Effector memory CD8-positive, alpha-beta T cell (primary cell): ENCODE data around the gene ST3GAL5.
A peak's percentile ranks its signal among the peaks of the same experiment; 100 is the strongest.

Experiments used
- ATAC-seq: fragments of 150-1000 bp; cut with Tn5 transposase; replicated peaks from 2 replicates; pipeline ENCODE4 v1.10.0; 2021; ENCODE audit warnings: mild to moderate bottlenecking, moderate library complexity
- DNase-seq, 3 experiments: peaks; one replicate each; pipeline ENCODE4 v3.0.0; 2021
- H3K27ac Mint-ChIP-seq, 2 donors: one replicate each; pipeline ENCODE4 v1.8.0; 2022; ENCODE audit warnings: mild to moderate bottlenecking in 2 of 2, mixed read lengths in 2 of 2, moderate library complexity in 2 of 2
- H3K27me3 Mint-ChIP-seq, 2 donors: one replicate each; pipeline ENCODE4 v1.8.0; 2022; ENCODE audit warnings: mixed read lengths in 2 of 2
- H3K36me3 Mint-ChIP-seq: one replicate; pipeline ENCODE4 v1.8.0; 2022; ENCODE audit warnings: mild to moderate bottlenecking, moderate library complexity, mixed read lengths; ENCODE audit not compliant: insufficient read depth
- H3K4me1 Mint-ChIP-seq, 2 donors: one replicate each; pipeline ENCODE4 v1.8.0; 2022; ENCODE audit warnings: low read depth in 2 of 2, mixed read lengths in 2 of 2
- H3K4me3 Mint-ChIP-seq, 2 donors: one replicate each; pipeline ENCODE4 v1.8.0; 2022; ENCODE audit warnings: mild to moderate bottlenecking in 2 of 2, mixed read lengths in 2 of 2, moderate library complexity in 2 of 2
- H3K9me3 Mint-ChIP-seq, 2 donors: one replicate each; pipeline ENCODE4 v1.8.0; 2022; ENCODE audit warnings: mixed read lengths in 2 of 2

The ST3GAL5 gene

DNA sequence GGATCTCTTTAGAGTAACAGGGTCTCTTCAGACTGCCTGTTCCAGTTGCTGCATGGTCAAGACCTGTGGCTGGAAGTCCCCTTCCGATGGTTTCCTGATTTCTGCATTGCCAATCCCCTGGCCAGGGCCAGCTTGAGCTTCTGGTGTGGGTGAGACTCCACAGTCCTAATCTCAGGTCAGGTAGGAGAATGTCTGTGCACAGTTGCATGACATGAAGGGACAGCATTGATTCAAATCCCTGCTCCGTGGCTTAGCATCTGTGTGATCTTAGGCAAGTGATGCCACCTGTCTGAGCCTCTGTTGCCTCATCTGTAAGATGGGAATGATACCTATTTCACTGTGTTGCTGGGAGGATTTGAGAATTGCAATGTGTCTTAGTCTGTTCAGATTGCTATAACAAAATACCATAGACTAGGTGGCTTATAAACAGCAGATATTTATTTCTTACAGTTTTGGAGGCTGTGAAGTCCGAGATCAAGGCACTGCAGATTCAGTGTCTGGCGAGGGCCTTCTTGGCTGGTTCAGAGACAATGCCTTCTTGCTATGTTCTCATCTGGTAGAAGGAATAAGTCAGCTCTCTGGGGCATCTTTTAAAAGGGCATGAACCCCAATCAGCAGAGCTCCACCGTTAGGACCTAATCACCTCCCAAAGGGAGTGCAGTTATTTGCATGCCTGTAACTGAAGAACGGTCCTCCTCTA is 68.8 kb downstream of the ST3GAL5 start:
- Mint-ChIP-seq H3K4me3 (no peak overlapping the region), H3K27ac (no peak overlapping the region), H3K9me3 (no peaks in the 10 kb centered on the region), H3K36me3 (no peaks in the 10 kb centered on the region), H3K27me3 (peaks cover 21 to 41% of the 10 kb centered on the region in 2 donors), H3K4me1 (no peaks in the 10 kb centered on the region)
- no peak for DNase-seq
- ATAC-seq, result no peak

DNA sequence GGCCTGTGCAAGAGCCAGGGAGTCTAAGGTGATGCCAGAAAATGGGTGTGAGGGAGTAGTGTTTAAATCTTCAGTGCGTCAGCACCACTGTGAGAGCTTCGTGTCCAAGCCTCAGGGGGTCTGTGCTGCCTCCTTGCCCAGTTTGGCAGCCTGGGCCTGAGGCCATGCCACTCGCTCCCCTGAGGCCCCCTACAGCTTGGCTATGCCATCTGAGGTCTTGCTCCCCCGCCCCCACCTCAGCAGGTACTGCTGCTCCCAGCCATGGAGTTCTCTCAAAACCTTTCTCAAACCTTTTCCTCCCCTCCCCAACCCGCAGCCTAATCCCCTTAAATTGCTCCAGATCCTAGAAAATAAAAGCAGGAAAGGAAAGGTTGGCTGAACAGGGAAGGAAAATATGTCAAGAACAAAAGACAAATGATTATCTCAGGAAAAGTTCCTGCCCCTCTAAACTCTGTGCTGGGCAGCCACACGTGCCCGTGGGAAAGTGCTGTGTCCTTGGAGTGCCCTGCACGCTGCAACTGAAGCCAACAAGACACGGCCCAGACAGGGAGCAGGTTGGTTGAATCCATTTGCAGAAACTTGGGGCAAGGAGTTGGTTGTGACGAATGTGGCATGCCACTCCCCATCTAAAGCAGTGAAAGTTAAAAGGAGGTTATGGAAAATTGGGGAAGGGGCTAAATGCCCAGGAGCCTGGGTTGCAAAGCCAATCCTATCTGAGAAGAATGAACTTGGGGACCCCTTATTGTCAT is 73.8 kb downstream of the ST3GAL5 start:
- Mint-ChIP-seq H3K4me1 (peaks cover 5 to 7% of the 10 kb centered on the region in 2 donors), H3K4me3 (no peak overlapping the region), H3K27me3 (peaks cover 16 to 51% of the 10 kb centered on the region in 2 donors), H3K27ac (no peak overlapping the region), H3K9me3 (no peaks in the 10 kb centered on the region), H3K36me3 (no peaks in the 10 kb centered on the region)
- no peak for DNase-seq
- ATAC-seq, result no peak

DNA sequence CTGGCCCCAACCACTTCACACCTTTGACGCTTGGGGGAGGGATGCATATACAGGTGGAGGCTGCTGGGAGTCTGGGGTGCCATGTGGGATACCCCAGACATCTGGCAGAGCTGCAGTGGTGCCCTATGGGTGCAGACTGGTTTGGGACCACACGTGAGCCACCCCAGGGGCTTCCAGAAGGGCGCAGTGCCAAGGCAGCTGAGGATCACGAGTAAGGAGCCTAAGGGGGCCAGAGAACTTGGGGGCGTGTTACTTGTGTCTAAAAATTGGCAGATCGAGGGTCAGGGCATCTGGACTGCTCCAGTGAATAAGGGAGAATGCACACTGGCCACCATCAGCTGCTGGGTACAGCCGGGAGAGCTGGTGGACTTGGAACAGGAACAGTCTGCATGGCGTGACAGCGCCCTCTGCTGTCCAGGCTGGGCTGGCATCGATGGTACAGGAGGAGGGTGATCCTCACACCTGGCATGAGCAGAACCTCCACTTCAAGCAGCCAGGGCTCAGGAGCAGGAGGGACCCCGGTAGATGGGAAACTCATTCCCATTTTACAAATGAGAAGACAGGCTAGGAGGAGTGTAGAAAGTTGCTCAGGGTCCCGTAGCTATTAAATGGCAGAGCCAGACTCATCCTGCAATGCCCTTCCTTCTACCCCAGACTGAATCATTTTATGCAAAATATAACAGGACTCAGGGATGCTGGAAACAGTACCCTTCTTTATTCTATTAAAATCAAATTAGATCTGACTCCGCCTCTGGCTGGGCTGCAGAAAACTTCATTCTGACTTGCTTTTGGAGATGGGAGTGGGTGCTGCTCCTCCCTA is 74.6 kb downstream of the ST3GAL5 start:
- Mint-ChIP-seq H3K36me3 (no peaks in the 10 kb centered on the region), H3K27me3 (peaks cover 16 to 47% of the 10 kb centered on the region in 2 donors), H3K27ac (no peak overlapping the region), H3K4me1 (peaks cover 5 to 7% of the 10 kb centered on the region in 2 donors), H3K9me3 (no peaks in the 10 kb centered on the region), H3K4me3 (no peak overlapping the region)
- DNase-seq, result peak; percentile 76 to 84 (median 81)
- peak; percentile 99 for ATAC-seq

DNA sequence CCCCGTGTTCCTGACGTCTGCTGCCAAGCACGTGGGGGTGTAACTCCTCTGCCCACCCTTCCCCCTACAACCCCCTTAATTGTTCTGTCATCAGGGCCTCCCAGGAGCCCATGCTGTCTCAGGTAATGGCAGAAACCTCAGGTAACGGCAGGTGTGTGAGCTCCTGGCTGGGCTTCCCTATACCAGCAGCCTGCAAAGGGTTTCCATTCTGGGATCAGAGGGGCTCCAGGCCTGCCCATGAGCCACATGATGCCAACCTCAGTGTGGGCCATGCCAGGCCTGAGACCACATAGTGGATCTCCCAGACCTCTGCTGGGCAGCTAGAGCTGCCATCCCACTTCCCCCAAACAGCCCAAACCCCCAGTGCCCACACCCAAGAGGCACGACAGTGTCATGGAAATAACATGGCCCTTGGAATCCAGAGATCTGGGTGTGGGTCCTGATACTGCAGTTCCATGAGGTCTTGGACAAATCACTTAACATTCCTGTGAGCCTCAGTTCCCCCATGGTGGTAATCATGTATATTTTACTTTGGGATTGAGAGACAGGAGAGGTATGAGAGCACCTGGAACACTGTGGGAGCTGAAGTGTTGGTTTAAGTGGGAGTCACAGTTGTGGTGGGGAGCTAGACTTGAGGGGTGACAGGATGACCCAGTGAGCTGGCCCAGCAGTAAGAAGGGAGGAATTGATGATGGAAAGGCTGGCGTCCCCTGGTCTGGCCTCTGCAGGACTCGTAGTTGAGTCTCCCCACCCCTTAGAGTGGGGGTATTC is 75.4 kb downstream of the ST3GAL5 start:
- Mint-ChIP-seq H3K4me3 (no peak overlapping the region), H3K27me3 (peaks cover 16 to 41% of the 10 kb centered on the region in 2 donors), H3K9me3 (no peaks in the 10 kb centered on the region), H3K4me1 (peaks cover 5 to 7% of the 10 kb centered on the region in 2 donors), H3K27ac (no peak overlapping the region), H3K36me3 (no peaks in the 10 kb centered on the region)
- no peak for ATAC-seq
- DNase-seq, result no peak

DNA sequence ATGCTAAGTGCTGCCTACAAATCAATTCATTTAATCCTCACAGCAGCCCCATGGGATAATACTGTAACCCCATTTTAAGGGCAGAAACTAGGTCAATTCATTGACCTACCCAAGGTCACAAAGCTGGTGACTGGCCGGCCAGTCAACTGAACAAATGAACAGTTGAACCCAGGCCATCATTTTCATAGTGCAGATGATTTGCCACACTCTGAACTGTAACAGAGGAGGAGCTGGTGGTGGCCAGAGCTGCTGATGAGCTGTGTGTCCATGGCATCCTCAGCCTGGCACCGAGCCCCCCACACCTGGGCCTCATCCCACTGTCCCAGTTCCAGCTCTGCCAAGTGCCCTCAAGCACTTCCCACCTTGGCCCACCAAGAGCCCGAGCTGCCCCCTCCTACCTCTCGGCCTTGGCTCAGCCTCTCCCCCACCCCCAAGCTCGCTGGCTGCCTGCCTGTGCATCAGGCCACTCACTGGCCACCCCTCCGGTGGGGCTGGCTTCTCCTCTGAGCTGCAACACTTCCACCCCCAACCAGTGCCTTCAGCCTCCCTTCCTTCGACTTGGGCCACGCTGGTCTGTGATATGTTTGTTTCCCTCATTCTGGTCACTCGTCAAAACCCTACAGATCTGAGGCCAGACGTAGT is 76.6 kb downstream of the ST3GAL5 start:
- Mint-ChIP-seq H3K4me3 (no peak overlapping the region), H3K27ac (no peak overlapping the region), H3K36me3 (no peaks in the 10 kb centered on the region), H3K9me3 (no peaks in the 10 kb centered on the region), H3K27me3 (peaks cover 9 to 29% of the 10 kb centered on the region in 2 donors), H3K4me1 (peaks cover 5 to 7% of the 10 kb centered on the region in 2 donors)
- no peak for DNase-seq
- ATAC-seq, result no peak

DNA sequence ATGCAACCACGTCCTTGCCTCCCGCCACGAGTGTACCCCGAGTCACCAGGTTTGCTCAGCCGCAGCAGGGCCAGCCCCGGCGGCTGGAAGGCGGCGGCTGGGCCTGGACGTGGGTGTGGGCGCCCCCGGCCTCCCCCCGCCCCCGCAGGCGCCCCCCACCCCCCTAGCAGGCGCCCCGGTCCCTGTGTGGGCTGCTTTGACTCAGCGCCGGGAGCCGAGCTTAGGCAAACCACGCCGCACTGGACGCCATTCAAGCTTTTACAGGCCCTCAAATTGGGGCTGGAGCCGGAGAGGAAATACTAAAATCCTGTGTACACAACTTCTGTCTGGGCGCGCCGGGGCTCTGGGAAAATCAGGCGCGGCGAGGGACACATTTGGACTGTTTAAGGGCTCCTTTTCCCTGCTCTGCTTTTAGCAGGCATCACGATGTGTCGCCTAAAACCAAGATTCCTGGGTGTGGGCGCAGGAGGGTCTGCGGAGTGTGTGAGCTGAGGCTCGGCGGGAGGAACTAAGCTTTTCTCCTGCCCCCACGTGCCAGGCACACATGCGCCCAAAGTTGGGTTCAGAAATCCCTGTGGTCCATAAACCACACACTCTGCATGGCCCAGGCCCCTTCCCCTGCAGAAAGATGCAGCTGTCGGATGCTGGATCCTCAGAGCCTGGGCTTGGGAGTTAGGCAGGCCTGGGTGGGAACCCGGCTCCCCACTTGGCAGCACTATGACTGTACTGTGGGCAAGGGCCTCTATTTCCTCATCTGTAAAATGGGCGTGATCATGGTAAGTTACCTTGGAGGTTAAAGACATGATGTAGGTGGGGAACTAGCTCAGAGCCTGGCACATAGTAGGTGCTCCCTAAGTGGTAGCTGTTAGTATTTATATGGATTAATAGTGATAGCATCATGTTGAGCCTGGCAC is 77.4 kb downstream of the ST3GAL5 start:
- H3K4me3 Mint-ChIP-seq, result no peak overlapping the region
- peaks cover 9 to 29% of the 10 kb centered on the region in 2 donors for H3K27me3 Mint-ChIP-seq
- H3K4me1 Mint-ChIP-seq, result peaks cover 5 to 7% of the 10 kb centered on the region in 2 donors
- no peaks in the 10 kb centered on the region for H3K9me3 Mint-ChIP-seq
- no peaks in the 10 kb centered on the region for H3K36me3 Mint-ChIP-seq
- no peak for ATAC-seq
- no peak for DNase-seq
- no peak overlapping the region for H3K27ac Mint-ChIP-seq

DNA sequence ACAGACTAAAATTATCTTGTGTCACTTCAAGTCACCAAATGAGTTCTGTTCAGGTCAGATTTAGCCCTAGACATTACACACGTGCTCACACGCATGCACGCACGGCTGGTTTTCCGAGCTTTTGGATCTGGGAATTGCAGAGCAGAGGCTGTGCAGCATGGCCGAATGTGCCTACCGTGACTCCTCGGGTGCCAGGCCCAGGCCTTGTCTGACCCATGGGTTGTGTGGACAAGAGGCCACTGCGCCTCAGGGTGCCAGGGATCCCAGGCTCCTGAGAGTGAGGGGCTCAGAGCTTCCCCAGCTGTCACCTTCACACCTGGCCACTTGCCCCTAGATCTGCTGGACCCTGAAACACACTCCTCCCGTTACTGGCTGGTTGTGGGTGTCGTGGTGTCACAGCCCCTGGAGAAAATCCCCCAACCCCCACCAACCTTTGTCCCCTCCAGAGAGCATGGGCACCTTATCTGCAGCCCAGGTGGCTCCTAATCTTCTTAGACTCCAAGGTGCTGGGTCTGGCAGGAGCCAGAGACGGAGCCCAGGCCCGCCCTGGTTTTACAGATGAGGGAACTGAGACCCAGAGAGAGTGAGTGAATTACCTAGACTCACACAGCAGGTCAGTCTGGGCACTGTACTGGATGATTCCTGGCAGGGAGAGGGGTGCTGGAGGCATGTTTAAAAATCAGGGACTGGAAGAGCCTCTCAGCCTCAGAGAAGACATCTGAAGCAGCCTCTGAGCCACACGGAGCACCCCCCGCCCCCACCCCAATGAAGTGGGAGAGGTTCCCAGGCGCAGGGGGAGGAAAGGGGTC is 78.2 kb downstream of the ST3GAL5 start:
- Mint-ChIP-seq H3K27me3 (peaks cover 9 to 29% of the 10 kb centered on the region in 2 donors), H3K27ac (no peak overlapping the region), H3K4me3 (no peak overlapping the region), H3K4me1 (peaks cover 5 to 7% of the 10 kb centered on the region in 2 donors), H3K9me3 (no peaks in the 10 kb centered on the region), H3K36me3 (no peaks in the 10 kb centered on the region)
- no peak for DNase-seq
- no peak for ATAC-seq

DNA sequence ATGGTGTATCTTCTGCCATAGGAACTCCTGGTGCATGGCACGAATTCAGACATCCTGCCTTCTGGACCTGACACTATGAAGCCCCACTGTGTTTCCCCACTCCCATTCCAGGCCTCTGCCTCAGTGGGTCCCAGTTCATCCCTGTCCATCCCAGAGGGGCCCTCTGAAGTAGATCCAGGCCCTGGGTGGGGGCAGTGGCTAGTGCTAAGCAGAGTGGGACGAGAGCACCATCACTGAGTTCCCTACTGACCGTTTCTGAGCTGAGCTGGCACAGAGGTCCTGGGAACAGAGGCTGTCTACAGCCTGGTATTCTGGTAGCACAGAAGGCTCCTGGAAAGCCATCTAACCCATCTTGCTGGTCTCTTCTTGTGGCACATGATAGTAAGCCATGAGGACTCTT is 81.0 kb downstream of the ST3GAL5 start:
- Mint-ChIP-seq H3K27me3 (peaks cover 0 to 7% of the 10 kb centered on the region in 2 donors), H3K36me3 (no peaks in the 10 kb centered on the region), H3K4me3 (no peak overlapping the region), H3K9me3 (no peaks in the 10 kb centered on the region), H3K4me1 (peaks cover 11 to 13% of the 10 kb centered on the region in 2 donors), H3K27ac (no peak overlapping the region)
- DNase-seq (no peak), ATAC-seq (no peak)

DNA sequence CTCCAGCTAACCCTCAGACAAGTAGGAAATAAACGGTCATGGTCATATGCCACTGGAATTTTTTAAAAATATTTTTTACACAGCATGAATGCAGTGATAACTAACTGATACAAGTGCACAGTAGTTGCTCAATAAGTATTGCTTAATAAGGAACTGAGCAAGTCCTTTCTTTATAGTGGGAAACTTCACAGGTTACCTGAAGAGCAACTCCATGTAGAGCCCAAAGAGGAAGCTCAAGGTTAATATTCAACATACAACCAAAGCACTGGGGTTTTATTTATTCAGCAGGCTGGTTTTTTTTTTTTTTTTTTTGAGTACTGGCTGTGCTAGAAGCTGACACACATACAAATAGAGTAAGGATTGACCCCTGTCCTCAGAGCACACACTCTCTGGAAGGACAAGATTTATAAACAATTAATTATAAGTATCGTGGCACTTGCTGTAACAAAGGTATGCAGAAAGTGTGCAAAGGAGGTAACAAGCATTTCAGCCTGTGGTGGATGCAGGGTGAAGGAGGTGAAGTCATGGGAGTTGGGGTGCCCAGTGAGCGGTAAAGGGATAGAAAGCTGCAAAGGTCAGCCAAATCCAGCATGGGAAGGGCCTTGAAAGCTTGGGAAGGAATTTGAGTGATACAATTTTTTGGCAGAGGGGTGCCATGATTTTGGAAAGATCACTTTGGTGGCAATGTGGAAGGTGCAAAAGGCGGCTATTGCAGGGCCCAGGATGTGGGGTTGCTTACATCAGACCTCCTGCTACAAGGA is 82.3 kb downstream of the ST3GAL5 start:
- DNase-seq, result no peak
- Mint-ChIP-seq H3K36me3 (no peaks in the 10 kb centered on the region), H3K27ac (no peak overlapping the region), H3K4me1 (peaks cover 11 to 13% of the 10 kb centered on the region in 2 donors), H3K9me3 (no peaks in the 10 kb centered on the region), H3K27me3 (peaks cover 0 to 7% of the 10 kb centered on the region in 2 donors), H3K4me3 (no peak overlapping the region)
- no peak for ATAC-seq

DNA sequence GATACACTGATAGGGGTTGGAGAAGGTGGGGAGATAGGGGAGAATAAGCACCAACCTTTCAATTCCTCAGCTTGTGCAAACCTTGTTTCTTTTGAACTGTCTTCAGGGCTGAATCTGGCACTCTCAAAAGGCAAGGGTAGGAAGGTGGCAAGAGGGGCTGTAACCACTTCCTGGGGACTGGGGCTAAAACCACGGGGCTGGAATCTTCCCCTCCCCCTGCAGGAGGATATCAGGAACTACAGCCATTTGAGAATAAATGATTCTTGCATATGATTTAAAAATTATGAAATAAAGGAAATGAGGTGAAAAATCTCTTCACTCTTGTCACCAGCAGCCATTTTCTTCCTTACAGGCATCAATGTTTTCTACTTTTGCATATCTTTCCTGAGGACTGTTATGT is 84.2 kb downstream of the ST3GAL5 start:
- Mint-ChIP-seq H3K27me3 (peaks cover 3 to 15% of the 10 kb centered on the region in 2 donors), H3K9me3 (no peaks in the 10 kb centered on the region), H3K27ac (peak overlapping the region; percentile 5 to 6), H3K4me1 (peaks cover 11 to 14% of the 10 kb centered on the region in 2 donors), H3K36me3 (no peaks in the 10 kb centered on the region), H3K4me3 (peak overlapping the region in 1 of 2 donors; percentile 25)
- ATAC-seq (peak; percentile 72), DNase-seq (peak in 1 of 3 experiments; percentile 9)
